K562 (cell line): ENCODE measurements around the gene IRX2. TPM values are rescaled to one million over a fixed set of nuclear protein-coding genes. Genes with fewer than 3 reads are reported as not detected.

Source experiments
- ATAC-seq: fragments of 200-7000 bp; cut with Tn5 transposase; 3 replicates; pipeline ENCODE4 v1.9.1; 2020; ENCODE audit warnings: moderate library complexity
- BruUV-seq: library from RNA; stranded (reverse); fragments of 400-500 nt; replicated peaks from 2 replicates; lab custom pipeline; 2021; lab: Mats Ljungman, UMichigan
- CTCF ChIA-PET: fragments of 300-600 bp; formaldehyde crosslinking; extraction: SDS; loops from one replicate; lab custom pipeline; 2021; ENCODE audit warnings: low intra/inter-chr PET ratio; lab: Yijun Ruan, JAX
- POLR2A ChIA-PET: fragments of 300-600, 350-650 bp; sonication (Branson Sonifier 250); formaldehyde crosslinking; extraction: SDS; loops from one replicate; lab custom pipeline; 2021; ENCODE audit warnings: antibody characterized with exemption, inconsistent platforms; lab: Yijun Ruan, JAX
- DNase-seq, 4 experiments: peaks; one replicate each; pipeline versions ENCODE4 v3.0.0 to v3.0.0-alpha.2; 2011 to 2018; ENCODE audit warnings: low spot score in 3 of 4, mixed read lengths in 3 of 4; ENCODE audit errors: extremely low read depth in 1 of 4
- FAIRE-seq: peaks from 2 replicates; lab custom pipeline; 2011; peaks lifted over from hg19 to GRCh38; lab: Jason Lieb, UNC
- H2AFZ ChIP-seq: 2 replicates; pipeline ENCODE4 v1.6.0; 2011; ENCODE audit warnings: low read depth, low read length, control low read depth, inconsistent platforms
- H3K27ac ChIP-seq: fragments of 200-600 bp; 3 replicates; pipeline ENCODE4 v1.8.0; 2011; ENCODE audit warnings: low read depth, mild to moderate bottlenecking, control low read depth, inconsistent platforms, low read length, moderate library complexity, mixed read lengths; ENCODE audit errors: extremely low read depth
- H3K27me3 ChIP-seq, 2 experiments: fragments of 300-600 bp in 1 of 2; 2 replicates in 1 of 2; 3 replicates in 1 of 2; pipeline versions ENCODE4 v1.6.0 to v1.8.0; 2011; ENCODE audit warnings: inconsistent platforms in 2 of 2, low read length in 2 of 2, mild to moderate bottlenecking in 1 of 2, mixed read lengths in 1 of 2, moderate library complexity in 1 of 2; ENCODE audit not compliant: control insufficient read depth in 2 of 2, insufficient read depth in 2 of 2
- H3K36me3 ChIP-seq: fragments of 300-600 bp; 3 replicates; pipeline ENCODE4 v1.8.0; 2011; ENCODE audit warnings: mild to moderate bottlenecking, low read length, inconsistent platforms; ENCODE audit not compliant: control insufficient read depth, insufficient read depth
- H3K4me1 ChIP-seq, 2 experiments: fragments of 200-600 bp in 1 of 2; replicated peaks in 1 of 2; 2 replicates in 1 of 2; 3 replicates in 1 of 2; pipeline versions ENCODE4 v1.5.1 to v1.8.0; 2011; ENCODE audit warnings: inconsistent platforms in 2 of 2, low read length in 2 of 2, mild to moderate bottlenecking in 1 of 2, mixed read lengths in 1 of 2, moderate library complexity in 1 of 2; ENCODE audit not compliant: control insufficient read depth in 2 of 2, insufficient read depth in 2 of 2
- H3K4me2 ChIP-seq: 2 replicates; pipeline ENCODE4 v1.6.1; 2011; ENCODE audit warnings: low read length, control low read depth, inconsistent platforms, mixed read lengths; ENCODE audit not compliant: insufficient read depth
- H3K4me3 ChIP-seq: fragments of 200-600 bp; sonication (generic), shearing (Covaris generic); 2 replicates; pipeline ENCODE4 v1.5.1; 2016; ENCODE audit warnings: control low read depth, inconsistent platforms
- H3K79me2 ChIP-seq: fragments of 200-600 bp; 3 replicates; pipeline ENCODE4 v1.8.0; 2011; ENCODE audit warnings: low read length, inconsistent platforms; ENCODE audit not compliant: control insufficient read depth, insufficient read depth
- H3K9ac ChIP-seq, 2 experiments: 2 replicates each; pipeline versions ENCODE4 v1.6.0 to v1.6.1; 2011; ENCODE audit warnings: low read depth in 2 of 2, low read length in 2 of 2, control low read depth in 1 of 2, inconsistent platforms in 1 of 2, mild to moderate bottlenecking in 1 of 2, mixed read lengths in 1 of 2; ENCODE audit not compliant: insufficient read depth in 1 of 2
- H3K9me1 ChIP-seq: one replicate; pipeline ENCODE4 v1.6.0; 2011; ENCODE audit warnings: inconsistent platforms, mild to moderate bottlenecking, low read length, moderate library complexity; ENCODE audit not compliant: control insufficient read depth, insufficient read depth
- H3K9me3 ChIP-seq: replicated peaks from 2 replicates; pipeline ENCODE4 v1.5.1; 2011; ENCODE audit warnings: low read depth, low read length, inconsistent platforms; ENCODE audit not compliant: control insufficient read depth, insufficient read depth
- H4K20me1 ChIP-seq: replicated peaks from 2 replicates; pipeline ENCODE4 v1.6.1; 2011; ENCODE audit warnings: low read length, inconsistent platforms, mixed read lengths; ENCODE audit not compliant: control insufficient read depth, insufficient read depth
- EHMT2 ChIP-seq: fragments of 450-650 bp; IDR thresholded peaks from 2 replicates; pipeline ENCODE4 v1.6.1; 2018; ENCODE audit warnings: antibody characterized with exemption
- KDM4B ChIP-seq, 2 experiments: fragments of 450-650 bp in 1 of 2; sonication (generic) in 1 of 2; IDR thresholded peaks; 2 replicates each; pipeline ENCODE4 v1.6.1; 2016 to 2017; ENCODE audit warnings: borderline replicate concordance in 2 of 2, antibody characterized with exemption in 1 of 2, low read depth in 1 of 2, mild to moderate bottlenecking in 1 of 2
- ZNF12 ChIP-seq: sonication (generic); formaldehyde crosslinking; IDR thresholded peaks from 2 replicates; pipeline ENCODE4 v1.4.0; 2020; ENCODE audit warnings: mild to moderate bottlenecking, missing genetic modification reagents
- ZNF175 ChIP-seq: fragments of 200-800 bp; sonication (Bioruptor generic); IDR thresholded peaks from 2 replicates; pipeline ENCODE4 v1.6.1; 2016; ENCODE audit warnings: low read depth, mild to moderate bottlenecking, missing genetic modification characterization, missing compliant biosample characterization
- WGBS: fragments of 100-300 bp; shearing (Covaris generic); methylation state at CpG from one replicate; pipeline ENCODE4 v1.1.6; 2016; ENCODE audit warnings: low coverage, mixed read lengths; ENCODE audit not compliant: insufficient coverage; ENCODE audit errors: missing lambda C conversion rate; 5-methylcytosine and 5-hydroxymethylcytosine counted together
- in situ Hi-C: fragments of 300-500 bp; cut with MboI; formaldehyde crosslinking; loops from 4 replicates; pipeline ENCODE4 v1.15.0; 2018; ENCODE audit warnings: inconsistent platforms, mixed read lengths
- intact Hi-C: fragments of 100-400 bp; cut with micrococcal nuclease; formaldehyde crosslinking; loops from 2 replicates; pipeline ENCODE4 v1.14.2; 2022
- polyA plus RNA-seq, 8 experiments: library from polyadenylated mRNA; depleted of rRNA in 4 of 8; stranded (reverse) in 5 of 8; unstranded in 3 of 8; fragments of >200 nt; fragmentation: Nextera tagmentation in 2 of 8; fragmentation: Illumina TruSeq in 1 of 8; extraction: Ambion mirVana in 2 of 8; extraction: Trizol in 1 of 8; gene quantifications; 2 replicates each; pipeline versions ENCODE4 v1.2.1 to v1.2.3, GENCODE V29; 2011 to 2014; ENCODE audit warnings: inconsistent platforms in 1 of 8, missing spikeins in 1 of 8
- total RNA-seq, 7 experiments: library from RNA; depleted of rRNA in 6 of 7; stranded (reverse); fragments of >200 nt in 6 of 7; fragmentation: Illumina TruSeq in 2 of 7; extraction: Trizol in 2 of 7; gene quantifications; 2 replicates each; pipeline versions ENCODE4 v1.2.1 to v1.2.3, GENCODE V29; 2011 to 2021; ENCODE audit warnings: low replicate concordance in 1 of 7
- TF ChIP-seq, protein P1 (sequence below): fragments of 450-650 bp; formaldehyde crosslinking; IDR thresholded peaks from 2 replicates; pipeline ENCODE4 v1.4.0; 2020; ENCODE audit warnings: mild to moderate bottlenecking
- TF ChIP-seq, protein P2 (sequence below), 3 experiments: IDR thresholded peaks in 2 of 3; conservative IDR thresholded peaks in 1 of 3; 2 replicates each; pipeline ENCODE4 v1.5.1; 2011 to 2012; ENCODE audit warnings: low read length in 3 of 3, mild to moderate bottlenecking in 3 of 3, control low read depth in 2 of 3, improper control_type of control experiment in 1 of 3, inconsistent platforms in 1 of 3, low read depth in 1 of 3, mixed read lengths in 1 of 3, moderate library complexity in 1 of 3; ENCODE audit not compliant: insufficient read depth in 2 of 3
- TF ChIP-seq, protein P3 (sequence below): fragments of 450-650 bp; formaldehyde crosslinking; IDR thresholded peaks from 2 replicates; pipeline ENCODE4 v1.4.0; 2022; ENCODE audit warnings: missing genetic modification characterization
- TF ChIP-seq, protein P4 (sequence below): fragments of 250-450 bp; sonication (Bioruptor Pico); IDR thresholded peaks from 2 replicates; pipeline ENCODE4 v1.8.0; 2021; ENCODE audit warnings: mild to moderate bottlenecking, moderate library complexity

Gene IRX2
- total and polyA plus RNA-seq, 9 of the 15 experiments (the other 6 are each of a cell fraction or from before 2014, with no cell fraction given), result 0.13 TPM; not detected in 8

DNA sequence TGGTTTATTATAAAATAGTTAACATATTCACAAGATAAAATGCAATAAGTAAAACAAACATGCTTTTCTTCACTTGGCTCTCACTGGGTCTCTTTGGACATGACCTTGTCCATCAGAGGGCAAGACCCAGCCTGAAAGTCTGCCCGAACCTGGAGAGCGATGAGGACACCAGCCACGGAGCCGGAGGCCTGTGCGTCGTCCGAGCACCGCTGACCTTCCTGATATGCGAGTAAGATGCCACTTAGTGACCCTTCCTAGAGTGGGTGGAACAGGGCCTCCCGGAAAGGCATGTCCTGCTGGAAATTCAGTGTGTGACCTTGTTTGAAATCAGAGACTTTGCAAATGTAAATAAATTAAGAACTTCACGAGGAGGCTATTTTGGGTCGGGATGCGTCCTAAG, 52.9 kb downstream of the IRX2 start:
- no peak for TF ChIP-seq ZNF175
- TF ChIP-seq, protein P1, sequence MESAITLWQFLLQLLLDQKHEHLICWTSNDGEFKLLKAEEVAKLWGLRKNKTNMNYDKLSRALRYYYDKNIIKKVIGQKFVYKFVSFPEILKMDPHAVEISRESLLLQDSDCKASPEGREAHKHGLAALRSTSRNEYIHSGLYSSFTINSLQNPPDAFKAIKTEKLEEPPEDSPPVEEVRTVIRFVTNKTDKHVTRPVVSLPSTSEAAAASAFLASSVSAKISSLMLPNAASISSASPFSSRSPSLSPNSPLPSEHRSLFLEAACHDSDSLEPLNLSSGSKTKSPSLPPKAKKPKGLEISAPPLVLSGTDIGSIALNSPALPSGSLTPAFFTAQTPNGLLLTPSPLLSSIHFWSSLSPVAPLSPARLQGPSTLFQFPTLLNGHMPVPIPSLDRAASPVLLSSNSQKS (CRISPR knock-in tag), result no peak
- Histone ChIP-seq H3K9ac (no peak overlapping the region), H3K27me3 (peaks cover 12 to 61% of the 10 kb centered on the region in 2 experiments; a peak in 4 of 5 replicates), H3K36me3 (no peaks in the 10 kb centered on the region), H3K4me2 (no peak overlapping the region), H3K4me1 (no peaks in the 10 kb centered on the region), H3K27ac (no peak overlapping the region), H3K9me1 (peaks cover 2% of the 10 kb centered on the region), H4K20me1 (peaks cover 6% of the 10 kb centered on the region; the same call in 1 of the 2 replicates), H3K4me3 (no peak overlapping the region), H2AFZ (no peak overlapping the region), H3K79me2 (no peaks in the 10 kb centered on the region), H3K9me3 (no peaks in the 10 kb centered on the region)
- DNase-seq (no peak), ATAC-seq (no peak), FAIRE-seq (no peak)
- intact Hi-C loops, result no loop called here
- WGBS, result 1% methylated on average over 13 of the region's 13 CpGs
- ChIA-PET POLR2A (no interaction called here), CTCF (no interaction called here)
- no TSS peak for BruUV-seq
- in situ Hi-C loops, result no loop called here

DNA sequence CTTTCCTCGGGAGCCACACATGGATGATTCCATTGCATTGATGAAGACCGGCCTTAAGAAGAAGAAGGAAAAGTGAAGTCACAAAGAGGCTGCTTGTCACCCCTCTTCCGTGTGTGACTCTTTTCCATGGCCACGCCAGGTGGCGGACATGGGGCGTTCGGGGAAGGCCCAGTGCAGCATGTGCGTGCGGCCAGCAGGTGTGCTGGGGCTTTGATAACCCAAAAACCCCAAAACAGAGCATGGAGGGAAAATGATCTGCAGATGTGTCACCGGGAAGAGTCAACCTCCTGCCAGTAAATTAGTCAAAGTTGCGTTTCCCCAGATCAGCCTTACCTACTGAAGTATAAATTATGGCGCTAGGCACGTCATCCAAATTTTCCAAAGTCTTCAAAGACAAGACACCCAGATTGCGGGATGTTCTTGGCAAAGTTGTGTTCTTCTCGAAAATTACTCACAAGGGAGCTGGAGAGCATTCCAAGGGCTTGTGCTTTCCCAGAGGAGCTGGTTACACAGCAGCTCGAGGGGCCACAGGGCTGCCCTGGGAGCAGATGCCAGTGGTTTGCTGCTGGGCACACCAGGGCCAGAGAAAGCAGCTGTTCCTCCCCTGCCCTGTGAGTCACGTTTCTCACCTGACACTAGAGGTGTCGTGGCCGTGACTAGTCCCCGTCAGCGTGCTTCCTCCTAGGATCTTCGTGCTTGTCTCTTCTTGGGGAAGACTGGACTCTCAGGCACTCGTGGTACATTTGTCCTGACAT, 53.9 kb downstream of the IRX2 start:
- ATAC-seq (peak; percentile 70; the same call in 2 of the 3 replicates), FAIRE-seq (no peak)
- in situ Hi-C loops, result no loop called here
- TF ChIP-seq, protein P2, sequence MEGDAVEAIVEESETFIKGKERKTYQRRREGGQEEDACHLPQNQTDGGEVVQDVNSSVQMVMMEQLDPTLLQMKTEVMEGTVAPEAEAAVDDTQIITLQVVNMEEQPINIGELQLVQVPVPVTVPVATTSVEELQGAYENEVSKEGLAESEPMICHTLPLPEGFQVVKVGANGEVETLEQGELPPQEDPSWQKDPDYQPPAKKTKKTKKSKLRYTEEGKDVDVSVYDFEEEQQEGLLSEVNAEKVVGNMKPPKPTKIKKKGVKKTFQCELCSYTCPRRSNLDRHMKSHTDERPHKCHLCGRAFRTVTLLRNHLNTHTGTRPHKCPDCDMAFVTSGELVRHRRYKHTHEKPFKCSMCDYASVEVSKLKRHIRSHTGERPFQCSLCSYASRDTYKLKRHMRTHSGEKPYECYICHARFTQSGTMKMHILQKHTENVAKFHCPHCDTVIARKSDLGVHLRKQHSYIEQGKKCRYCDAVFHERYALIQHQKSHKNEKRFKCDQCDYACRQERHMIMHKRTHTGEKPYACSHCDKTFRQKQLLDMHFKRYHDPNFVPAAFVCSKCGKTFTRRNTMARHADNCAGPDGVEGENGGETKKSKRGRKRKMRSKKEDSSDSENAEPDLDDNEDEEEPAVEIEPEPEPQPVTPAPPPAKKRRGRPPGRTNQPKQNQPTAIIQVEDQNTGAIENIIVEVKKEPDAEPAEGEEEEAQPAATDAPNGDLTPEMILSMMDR (IDR thresholded peaks at IDR 0.05 in 2 of 3, conservative IDR thresholded peaks at IDR 0.05 in 1 of 3; ENCODE audit: insufficient read depth in 2 of 3, low read depth in 1 of 3, low read length in 3 of 3), result peak; percentile 20 to 78 (median 32); a peak in 4 of 6 replicates
- TF ChIP-seq, protein P3, sequence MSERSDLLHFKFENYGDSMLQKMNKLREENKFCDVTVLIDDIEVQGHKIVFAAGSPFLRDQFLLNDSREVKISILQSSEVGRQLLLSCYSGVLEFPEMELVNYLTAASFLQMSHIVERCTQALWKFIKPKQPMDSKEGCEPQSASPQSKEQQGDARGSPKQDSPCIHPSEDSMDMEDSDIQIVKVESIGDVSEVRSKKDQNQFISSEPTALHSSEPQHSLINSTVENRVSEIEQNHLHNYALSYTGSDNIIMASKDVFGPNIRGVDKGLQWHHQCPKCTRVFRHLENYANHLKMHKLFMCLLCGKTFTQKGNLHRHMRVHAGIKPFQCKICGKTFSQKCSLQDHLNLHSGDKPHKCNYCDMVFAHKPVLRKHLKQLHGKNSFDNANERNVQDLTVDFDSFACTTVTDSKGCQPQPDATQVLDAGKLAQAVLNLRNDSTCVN (CRISPR knock-in tag), result no peak
- TF ChIP-seq, protein P4, sequence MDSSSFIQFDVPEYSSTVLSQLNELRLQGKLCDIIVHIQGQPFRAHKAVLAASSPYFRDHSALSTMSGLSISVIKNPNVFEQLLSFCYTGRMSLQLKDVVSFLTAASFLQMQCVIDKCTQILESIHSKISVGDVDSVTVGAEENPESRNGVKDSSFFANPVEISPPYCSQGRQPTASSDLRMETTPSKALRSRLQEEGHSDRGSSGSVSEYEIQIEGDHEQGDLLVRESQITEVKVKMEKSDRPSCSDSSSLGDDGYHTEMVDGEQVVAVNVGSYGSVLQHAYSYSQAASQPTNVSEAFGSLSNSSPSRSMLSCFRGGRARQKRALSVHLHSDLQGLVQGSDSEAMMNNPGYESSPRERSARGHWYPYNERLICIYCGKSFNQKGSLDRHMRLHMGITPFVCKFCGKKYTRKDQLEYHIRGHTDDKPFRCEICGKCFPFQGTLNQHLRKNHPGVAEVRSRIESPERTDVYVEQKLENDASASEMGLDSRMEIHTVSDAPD, result no peak
- TF ChIP-seq ZNF12 (no peak), KDM4B (IDR thresholded peaks at IDR 0.05; ENCODE audit: borderline replicate concordance in 2 of 2, low read depth in 1 of 2) (no peak), EHMT2 (no peak)

More for the DNA sequence above, 53.9 kb downstream of the IRX2 start:
- Histone ChIP-seq H3K79me2 (no peaks in the 10 kb centered on the region), H3K4me3 (no peak overlapping the region), H4K20me1 (peaks cover 6% of the 10 kb centered on the region; the same call in 1 of the 2 replicates), H3K9ac (no peak overlapping the region), H3K27ac (no peak overlapping the region), H2AFZ (no peak overlapping the region), H3K4me1 (no peaks in the 10 kb centered on the region), H3K27me3 (peaks cover 9 to 52% of the 10 kb centered on the region in 2 experiments; a peak in 3 of 5 replicates), H3K9me3 (no peaks in the 10 kb centered on the region), H3K9me1 (peaks cover 2% of the 10 kb centered on the region), H3K36me3 (no peaks in the 10 kb centered on the region), H3K4me2 (no peak overlapping the region)
- CTCF ChIA-PET, result no interaction called here
- POLR2A ChIA-PET, result no interaction called here
- peak in 2 of 4 experiments; percentile 15 to 28 for DNase-seq
- no TSS peak for BruUV-seq
- intact Hi-C loops, result no loop called here
- under 1% methylated on average over 23 of the region's 23 CpGs for WGBS
